HFFc6 (cell line): ENCODE data around the gene FOXD1. TPM values are rescaled to one million over a fixed set of nuclear protein-coding genes. Genes with fewer than 3 reads are reported as not detected.

Experiments
- DNase-seq: peaks from one replicate; pipeline ENCODE4 v3.0.0-alpha.2; 2018
- H3K27ac Mint-ChIP-seq: 2 replicates; pipeline ENCODE4 v1.8.0; 2020; ENCODE audit warnings: mild to moderate bottlenecking, mixed read lengths
- H3K27me3 Mint-ChIP-seq: 2 replicates; pipeline ENCODE4 v1.8.0; 2021; ENCODE audit warnings: mild to moderate bottlenecking, moderate library complexity, mixed read lengths; ENCODE audit not compliant: insufficient read depth
- H3K36me3 Mint-ChIP-seq: 2 replicates; pipeline ENCODE4 v1.8.0; 2021; ENCODE audit warnings: low read depth, mixed read lengths
- H3K4me1 Mint-ChIP-seq: 2 replicates; pipeline ENCODE4 v1.8.0; 2020; ENCODE audit warnings: low read depth, mixed read lengths
- H3K4me3 Mint-ChIP-seq: 2 replicates; pipeline ENCODE4 v1.8.0; 2020; ENCODE audit warnings: mild to moderate bottlenecking, moderate library complexity, mixed read lengths
- H3K9me3 Mint-ChIP-seq: 2 replicates; pipeline ENCODE4 v1.8.0; 2020; ENCODE audit warnings: mild to moderate bottlenecking, mixed read lengths
- total RNA-seq, 6 experiments: library from RNA; stranded (reverse); fragmentation: NEBNext Ultra II Directional; extraction: Animal tissue kit (Norgen Biotek cat#: 25700); gene quantifications; 2 replicates in 1 of 6; 3 replicates in 5 of 6; pipeline ENCODE4 v1.2.3, GENCODE V29; 2021
- TF ChIP-seq, protein P1 (sequence below): fragments of 200-600 bp; sonication (generic); IDR thresholded peaks from 2 replicates; pipeline ENCODE4 v1.5.0; 2021; ENCODE audit warnings: antibody characterized with exemption, mild to moderate bottlenecking

FOXD1 gene
- total RNA-seq, 6 experiments from 2014 or later: 40.0 to 50.0 (median 45.4) TPM

DNA sequence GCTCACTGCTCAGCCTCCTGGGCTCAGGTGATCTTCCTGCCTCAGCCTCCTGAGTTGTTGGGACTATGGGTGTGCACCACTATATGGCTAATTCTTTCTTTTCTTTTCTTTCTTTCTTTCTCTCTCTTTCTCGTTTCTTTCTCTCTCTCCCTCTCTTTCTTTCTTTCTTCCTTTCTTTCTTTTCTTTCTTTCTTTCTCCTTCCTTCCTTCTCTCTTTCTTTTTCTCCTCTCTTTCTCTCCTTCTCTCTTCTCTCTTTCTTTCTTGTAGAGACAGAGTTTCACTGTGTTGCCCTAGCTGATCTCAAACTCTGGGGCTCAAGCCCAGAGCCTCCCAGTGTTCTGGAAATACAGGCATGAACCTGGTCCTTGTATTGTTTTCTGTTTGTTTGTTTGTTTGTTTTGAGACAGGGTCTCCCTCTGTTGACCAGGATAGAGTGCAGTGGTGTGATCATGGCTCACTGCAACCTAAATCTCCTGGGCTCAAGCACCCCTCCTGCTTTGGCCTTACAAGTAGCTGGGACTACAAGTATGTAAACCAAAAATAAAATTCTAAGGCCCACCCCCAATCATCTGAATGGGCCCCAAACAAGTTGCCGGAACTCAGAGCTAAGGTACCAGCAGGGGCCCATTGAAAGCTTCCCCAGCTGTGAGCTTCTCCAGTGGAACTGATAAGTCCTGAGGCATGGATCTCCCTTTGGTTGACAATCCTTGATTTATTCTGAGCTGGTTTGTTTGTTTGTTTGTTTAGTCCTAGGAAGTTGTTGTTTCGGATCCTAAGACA is 37.7 kb upstream of the FOXD1 start:
- H3K4me3 Mint-ChIP-seq: no peak overlapping the region

DNA sequence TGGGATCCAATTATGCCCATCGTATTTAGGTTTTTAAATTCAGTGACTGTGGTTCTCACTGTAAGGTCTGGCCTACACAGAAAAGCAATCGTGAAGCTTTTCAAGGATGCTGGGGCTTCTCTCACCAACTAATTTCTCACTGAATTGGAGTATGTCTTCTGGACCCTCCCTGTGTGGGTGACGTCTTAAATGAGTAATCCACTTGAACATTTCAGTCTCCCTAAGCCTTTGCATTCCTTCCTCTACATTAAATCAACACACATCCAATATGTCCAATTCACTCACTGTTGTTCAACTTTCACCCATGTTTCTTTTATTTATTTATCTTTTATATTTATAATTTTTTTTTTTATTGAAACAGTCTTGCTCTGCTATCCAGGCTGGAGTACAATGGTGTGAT is 37.1 kb upstream of the FOXD1 start:
- Mint-ChIP-seq H3K9me3 (no peaks in the 10 kb centered on the region), H3K4me3 (no peak overlapping the region), H3K27ac (no peak overlapping the region), H3K27me3 (peaks cover 10% of the 10 kb centered on the region), H3K4me1 (peaks cover 37% of the 10 kb centered on the region), H3K36me3 (no peaks in the 10 kb centered on the region)
- DNase-seq: no peak
- TF ChIP-seq, protein P1, sequence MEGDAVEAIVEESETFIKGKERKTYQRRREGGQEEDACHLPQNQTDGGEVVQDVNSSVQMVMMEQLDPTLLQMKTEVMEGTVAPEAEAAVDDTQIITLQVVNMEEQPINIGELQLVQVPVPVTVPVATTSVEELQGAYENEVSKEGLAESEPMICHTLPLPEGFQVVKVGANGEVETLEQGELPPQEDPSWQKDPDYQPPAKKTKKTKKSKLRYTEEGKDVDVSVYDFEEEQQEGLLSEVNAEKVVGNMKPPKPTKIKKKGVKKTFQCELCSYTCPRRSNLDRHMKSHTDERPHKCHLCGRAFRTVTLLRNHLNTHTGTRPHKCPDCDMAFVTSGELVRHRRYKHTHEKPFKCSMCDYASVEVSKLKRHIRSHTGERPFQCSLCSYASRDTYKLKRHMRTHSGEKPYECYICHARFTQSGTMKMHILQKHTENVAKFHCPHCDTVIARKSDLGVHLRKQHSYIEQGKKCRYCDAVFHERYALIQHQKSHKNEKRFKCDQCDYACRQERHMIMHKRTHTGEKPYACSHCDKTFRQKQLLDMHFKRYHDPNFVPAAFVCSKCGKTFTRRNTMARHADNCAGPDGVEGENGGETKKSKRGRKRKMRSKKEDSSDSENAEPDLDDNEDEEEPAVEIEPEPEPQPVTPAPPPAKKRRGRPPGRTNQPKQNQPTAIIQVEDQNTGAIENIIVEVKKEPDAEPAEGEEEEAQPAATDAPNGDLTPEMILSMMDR: no peak

More for the DNA sequence above, 37.7 kb upstream of the FOXD1 start:
- Mint-ChIP-seq H3K4me1 (peaks cover 37% of the 10 kb centered on the region), H3K9me3 (no peaks in the 10 kb centered on the region), H3K27me3 (peaks cover 10% of the 10 kb centered on the region), H3K36me3 (no peaks in the 10 kb centered on the region), H3K27ac (no peak overlapping the region)
- no peak for DNase-seq
- TF ChIP-seq, protein P1: no peak

DNA sequence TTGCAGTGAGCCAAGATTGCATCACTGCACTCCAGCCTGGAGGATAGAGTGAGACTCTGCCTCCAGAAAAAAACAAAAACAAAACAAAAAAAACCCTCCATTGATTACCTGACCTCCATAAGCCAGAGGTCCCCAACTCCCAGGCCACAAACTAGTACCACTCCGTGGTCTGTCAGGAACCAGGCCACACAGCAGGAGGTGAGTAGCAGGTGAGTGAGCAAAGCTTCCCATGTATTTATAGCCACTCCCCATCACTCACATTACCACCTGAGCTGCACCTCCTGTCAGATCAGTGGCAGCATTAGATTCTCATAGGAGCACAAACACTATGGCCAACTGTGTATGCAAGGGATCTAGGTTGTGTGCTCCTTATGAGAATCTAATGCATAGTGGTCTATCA is 35.9 kb upstream of the FOXD1 start:
- no peaks in the 10 kb centered on the region for H3K36me3 Mint-ChIP-seq
- H3K4me1 Mint-ChIP-seq: peaks cover 37% of the 10 kb centered on the region
- H3K9me3 Mint-ChIP-seq: no peaks in the 10 kb centered on the region

DNA sequence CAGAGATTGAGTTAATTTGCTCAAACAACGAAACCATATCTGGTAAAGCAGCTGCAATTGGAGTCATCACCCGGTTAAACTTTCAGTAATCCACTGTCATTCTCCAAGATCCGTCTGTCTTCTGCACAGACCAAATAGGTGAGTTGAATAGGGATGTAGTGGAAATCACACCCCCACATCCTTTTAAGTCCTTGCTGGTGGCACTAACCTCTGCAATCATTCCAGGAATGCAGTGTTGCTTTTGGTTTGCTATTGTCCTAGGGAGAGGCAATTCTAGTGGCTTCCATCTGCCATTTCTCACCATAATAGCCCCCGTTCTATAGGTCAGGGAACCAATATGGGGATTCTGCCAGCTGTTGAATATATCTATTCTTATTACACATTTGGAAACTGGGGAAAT is 35.1 kb upstream of the FOXD1 start:
- TF ChIP-seq, protein P1: no peak
- no peaks in the 10 kb centered on the region for H3K36me3 Mint-ChIP-seq
- H3K27ac Mint-ChIP-seq: no peak overlapping the region
- H3K4me3 Mint-ChIP-seq: no peak overlapping the region
- no peaks in the 10 kb centered on the region for H3K9me3 Mint-ChIP-seq
- no peak for DNase-seq
- H3K4me1 Mint-ChIP-seq: peaks cover 37% of the 10 kb centered on the region
- peaks cover 10% of the 10 kb centered on the region for H3K27me3 Mint-ChIP-seq

More for the DNA sequence above, 35.9 kb upstream of the FOXD1 start:
- DNase-seq: no peak
- no peak overlapping the region for H3K4me3 Mint-ChIP-seq
- peaks cover 10% of the 10 kb centered on the region for H3K27me3 Mint-ChIP-seq
- TF ChIP-seq, protein P1: no peak
- no peak overlapping the region for H3K27ac Mint-ChIP-seq

DNA sequence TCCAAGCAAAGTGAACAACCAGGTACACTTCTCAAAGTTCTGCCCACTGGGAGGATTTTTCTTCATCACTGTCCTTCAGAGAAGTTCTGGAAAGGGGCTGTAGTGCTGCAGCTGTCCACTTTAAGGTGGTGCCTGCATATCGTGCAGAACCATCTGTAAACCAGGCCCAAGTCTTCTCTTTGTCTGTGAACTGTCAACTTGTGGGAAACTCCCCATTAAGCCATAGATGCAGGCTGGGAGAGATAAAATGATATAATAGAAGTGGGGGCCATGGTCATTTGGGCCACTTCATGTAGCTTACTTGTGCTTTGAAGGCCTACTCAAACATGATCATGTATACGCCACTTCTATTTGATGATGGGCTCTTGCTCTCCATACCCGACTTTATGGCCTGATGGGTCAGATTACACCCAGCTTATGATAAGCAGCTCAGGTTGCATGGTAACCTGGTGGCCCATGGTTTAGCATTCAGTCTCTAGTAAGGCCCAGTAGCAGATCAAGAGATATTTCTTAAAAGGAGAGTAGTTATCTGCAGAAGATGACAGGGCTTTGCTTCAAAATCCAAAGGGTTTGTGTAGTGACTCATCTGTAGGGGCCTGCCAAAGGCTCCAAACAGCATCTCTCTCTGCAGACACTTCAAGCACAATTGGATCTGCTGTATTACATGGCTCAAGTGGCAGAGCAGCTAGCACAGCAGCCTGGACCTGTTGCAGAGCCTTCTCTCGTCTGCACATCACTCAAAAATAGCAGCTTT is 34.0 kb upstream of the FOXD1 start:
- H3K27me3 Mint-ChIP-seq: peaks cover 5% of the 10 kb centered on the region
- peak; percentile 60 for DNase-seq
- H3K4me1 Mint-ChIP-seq: peaks cover 37% of the 10 kb centered on the region
- no peak overlapping the region for H3K27ac Mint-ChIP-seq
- H3K9me3 Mint-ChIP-seq: no peaks in the 10 kb centered on the region
- TF ChIP-seq, protein P1: no peak
- H3K4me3 Mint-ChIP-seq: no peak overlapping the region
- no peaks in the 10 kb centered on the region for H3K36me3 Mint-ChIP-seq
